K562 (cell line): ENCODE results near the gene SYS1. TPM values are rescaled to one million over a fixed set of nuclear protein-coding genes. Genes with fewer than 3 reads are reported as not detected.

Experiments
- ATF6 ChIP-seq: sonication (generic); formaldehyde crosslinking; IDR thresholded peaks from 2 replicates; pipeline ENCODE4 v1.4.0; 2020; ENCODE audit warnings: mild to moderate bottlenecking, missing genetic modification reagents
- EGR1 ChIP-seq: fragments of 450-650 bp; conservative IDR thresholded peaks from 2 replicates; pipeline ENCODE4 v1.6.1; 2017; ENCODE audit warnings: mild to moderate bottlenecking
- FOS ChIP-seq: IDR thresholded peaks from 3 replicates; pipeline ENCODE4 v1.6.1; 2011; ENCODE audit not compliant: insufficient read length; ENCODE audit errors: extremely low read depth
- FOXK2 ChIP-seq, 2 experiments: fragments of 450-650 bp; IDR thresholded peaks in 1 of 2; conservative IDR thresholded peaks in 1 of 2; 2 replicates each; pipeline ENCODE4 v1.6.1; 2016; ENCODE audit warnings: low read depth in 2 of 2, mild to moderate bottlenecking in 1 of 2
- ILF3 ChIP-seq: fragments of 450-650 bp; IDR thresholded peaks from 2 replicates; pipeline ENCODE4 v1.6.1; 2018; ENCODE audit warnings: antibody characterized with exemption, mild to moderate bottlenecking, moderate library complexity, borderline replicate concordance
- KDM1A ChIP-seq, 2 experiments: fragments of 450-650 bp; IDR thresholded peaks; 2 replicates each; pipeline ENCODE4 v1.6.1; 2016; ENCODE audit warnings: mild to moderate bottlenecking in 2 of 2
- NR3C1 ChIP-seq: sonication (generic); formaldehyde crosslinking; IDR thresholded peaks from 2 replicates; pipeline ENCODE4 v1.8.1; 2022; ENCODE audit warnings: missing genetic modification reagents
- PPARD ChIP-seq: fragments of 250-450 bp; sonication (Bioruptor Pico); IDR thresholded peaks from 2 replicates; pipeline ENCODE4 v1.8.0; 2022; ENCODE audit warnings: inconsistent platforms, mild to moderate bottlenecking, moderate library complexity
- PRDM10 ChIP-seq: fragments of 450-650 bp; IDR thresholded peaks from 2 replicates; pipeline ENCODE4 v1.6.1; 2018; ENCODE audit not compliant: partially characterized antibody
- SMARCC2 ChIP-seq: fragments of 450-650 bp; IDR thresholded peaks from 2 replicates; pipeline ENCODE4 v1.6.1; 2017; ENCODE audit warnings: antibody characterized with exemption, moderate library complexity, mild to moderate bottlenecking, low read depth
- YBX1 ChIP-seq: fragments of 450-650 bp; IDR thresholded peaks from 2 replicates; pipeline ENCODE4 v1.7.1; 2016; ENCODE audit warnings: mild to moderate bottlenecking
- ZBTB11 ChIP-seq, 3 experiments: fragments of 200-800 bp in 1 of 3; fragments of 250-450 bp in 1 of 3; fragments of 450-650 bp in 1 of 3; sonication (Bioruptor Pico) in 1 of 3; sonication (Bioruptor generic) in 1 of 3; formaldehyde crosslinking in 1 of 3; IDR thresholded peaks; 2 replicates each; pipeline versions ENCODE4 v1.6.1 to v1.8.0; 2016 to 2022; ENCODE audit warnings: mild to moderate bottlenecking in 2 of 3, missing genetic modification characterization in 2 of 3, missing compliant biosample characterization in 1 of 3, moderate library complexity in 1 of 3
- ZNF12 ChIP-seq: sonication (generic); formaldehyde crosslinking; IDR thresholded peaks from 2 replicates; pipeline ENCODE4 v1.4.0; 2020; ENCODE audit warnings: mild to moderate bottlenecking, missing genetic modification reagents
- ZNF224 ChIP-seq: sonication (generic); formaldehyde crosslinking; IDR thresholded peaks from 2 replicates; pipeline ENCODE4 v1.8.0; 2022; ENCODE audit warnings: mild to moderate bottlenecking, missing genetic modification reagents
- ZNF24 ChIP-seq: fragments of 450-650 bp; IDR thresholded peaks from 2 replicates; pipeline ENCODE4 v1.6.1; 2016
- ZNF668 ChIP-seq: fragments of 250-450 bp; sonication (Bioruptor Pico); IDR thresholded peaks from 2 replicates; pipeline ENCODE4 v1.8.0; 2022; ENCODE audit warnings: mild to moderate bottlenecking, inconsistent platforms
- ZNF696 ChIP-seq: fragments of 250-450 bp; sonication (Bioruptor Pico); conservative IDR thresholded peaks from 2 replicates; pipeline ENCODE4 v1.4.0; 2020; ENCODE audit warnings: mild to moderate bottlenecking, moderate library complexity
- polyA plus RNA-seq, 8 experiments: library from polyadenylated mRNA; depleted of rRNA in 4 of 8; stranded (reverse) in 5 of 8; unstranded in 3 of 8; fragments of >200 nt; fragmentation: Nextera tagmentation in 2 of 8; fragmentation: Illumina TruSeq in 1 of 8; extraction: Ambion mirVana in 2 of 8; extraction: Trizol in 1 of 8; gene quantifications; 2 replicates each; pipeline versions ENCODE4 v1.2.1 to v1.2.3, GENCODE V29; 2011 to 2014; ENCODE audit warnings: inconsistent platforms in 1 of 8, missing spikeins in 1 of 8
- total RNA-seq, 7 experiments: library from RNA; depleted of rRNA in 6 of 7; stranded (reverse); fragments of >200 nt in 6 of 7; fragmentation: Illumina TruSeq in 2 of 7; extraction: Trizol in 2 of 7; gene quantifications; 2 replicates each; pipeline versions ENCODE4 v1.2.1 to v1.2.3, GENCODE V29; 2011 to 2021; ENCODE audit warnings: low replicate concordance in 1 of 7

The SYS1 gene
- total and polyA plus RNA-seq, 9 of the 15 experiments (the other 6 are each of a cell fraction or from before 2014, with no cell fraction given), result 11.1 to 25.2 (median 17.5) TPM

GRCh38 chr20:45362804-45363610 lies at the start of gene SYS1 (continued):
- TF ChIP-seq ZBTB11 (CRISPR knock-in tag; IDR thresholded peaks at IDR 0.05), result peak in 2 of 3 experiments; percentile 54 to 89; a peak in 3 of 6 replicates
- TF ChIP-seq ZNF696 (CRISPR knock-in tag), result no peak
- no peak for TF ChIP-seq NR3C1
- TF ChIP-seq SMARCC2, result no peak
- TF ChIP-seq PPARD (CRISPR knock-in tag), result no peak
- peak; percentile 61; the same call in 1 of the 2 replicates for TF ChIP-seq ZNF24
- no peak for TF ChIP-seq KDM1A (IDR thresholded peaks at IDR 0.05)
- TF ChIP-seq ZNF224 (CRISPR knock-in tag), result no peak
- TF ChIP-seq PRDM10, result peak; percentile 99
- no peak for TF ChIP-seq FOS
- no peak for TF ChIP-seq ZNF12
- TF ChIP-seq EGR1, result peak; percentile 26; the same call in 1 of the 2 replicates
- TF ChIP-seq FOXK2 (conservative IDR thresholded peaks at IDR 0.05 in 1 of 2, IDR thresholded peaks at IDR 0.05 in 1 of 2; ENCODE audit: low read depth in 2 of 2), result peak; percentile 87 to 99
- TF ChIP-seq ATF6, result peak; percentile 36; the same call in 1 of the 2 replicates
- TF ChIP-seq ILF3, result no peak
- TF ChIP-seq ZNF668 (CRISPR knock-in tag), result no peak
- no peak for TF ChIP-seq YBX1
